HepG2 (cell line): ENCODE results near the gene EIF3L. TPM values are rescaled to one million over a fixed set of nuclear protein-coding genes. Genes with fewer than 3 reads are reported as not detected.

Experiments used
- CBX5 ChIP-seq: sonication (generic); formaldehyde crosslinking; IDR thresholded peaks from 2 replicates; pipeline ENCODE4 v1.4.0; 2020; ENCODE audit warnings: missing genetic modification reagents, borderline replicate concordance
- HIVEP1 ChIP-seq: sonication (generic); formaldehyde crosslinking; IDR thresholded peaks from 2 replicates; pipeline ENCODE4 v1.4.0; 2020; ENCODE audit warnings: mild to moderate bottlenecking, missing genetic modification reagents
- RBM22 ChIP-seq: fragments of 200-400 bp; formaldehyde crosslinking; optimal IDR thresholded peaks from 2 replicates; pipeline ENCODE3; 2017; ENCODE audit warnings: mild to moderate bottlenecking, low read length, moderate library complexity
- polyA plus RNA-seq, 8 experiments: library from polyadenylated mRNA; depleted of rRNA in 3 of 8; stranded (reverse) in 7 of 8; unstranded in 1 of 8; fragments of >200 nt; fragmentation: Illumina TruSeq in 4 of 8; extraction: Trizol in 4 of 8; gene quantifications; 2 replicates each; pipeline versions ENCODE4 v1.2.1 to v1.2.3, GENCODE V29; 2011 to 2016; ENCODE audit warnings: low read depth in 4 of 8, missing spikeins in 1 of 8, mixed read lengths in 1 of 8; ENCODE audit not compliant: insufficient read depth in 1 of 8
- total RNA-seq, 5 experiments: library from RNA; depleted of rRNA; stranded (reverse); fragments of >200 nt; fragmentation: Illumina TruSeq; extraction: Trizol; gene quantifications; 2 replicates each; pipeline ENCODE4 v1.2.3, GENCODE V29; 2016; ENCODE audit warnings: low read depth in 1 of 5
- TF ChIP-seq, protein P1 (sequence below), 2 experiments: fragments of 450-650 bp in 1 of 2; sonication (generic) in 1 of 2; formaldehyde crosslinking in 1 of 2; IDR thresholded peaks; 2 replicates each; pipeline versions ENCODE4 v1.6.1 to v1.8.0; 2016 to 2022; ENCODE audit warnings: antibody characterized with exemption in 1 of 2, mild to moderate bottlenecking in 1 of 2, missing genetic modification reagents in 1 of 2
- TF ChIP-seq, protein P2 (sequence below): sonication (generic); formaldehyde crosslinking; IDR thresholded peaks from 2 replicates; pipeline ENCODE4 v1.4.0; 2020; ENCODE audit warnings: missing genetic modification reagents, mild to moderate bottlenecking, borderline replicate concordance
- TF ChIP-seq, protein P3 (sequence below): sonication (generic); formaldehyde crosslinking; IDR thresholded peaks from 2 replicates; pipeline ENCODE4 v1.4.0; 2020; ENCODE audit warnings: missing genetic modification reagents

Gene EIF3L
- total and polyA plus RNA-seq, 2 of the 13 experiments (the other 11 are each of a cell fraction or from before 2014, with no cell fraction given) = 514 to 793 TPM

DNA sequence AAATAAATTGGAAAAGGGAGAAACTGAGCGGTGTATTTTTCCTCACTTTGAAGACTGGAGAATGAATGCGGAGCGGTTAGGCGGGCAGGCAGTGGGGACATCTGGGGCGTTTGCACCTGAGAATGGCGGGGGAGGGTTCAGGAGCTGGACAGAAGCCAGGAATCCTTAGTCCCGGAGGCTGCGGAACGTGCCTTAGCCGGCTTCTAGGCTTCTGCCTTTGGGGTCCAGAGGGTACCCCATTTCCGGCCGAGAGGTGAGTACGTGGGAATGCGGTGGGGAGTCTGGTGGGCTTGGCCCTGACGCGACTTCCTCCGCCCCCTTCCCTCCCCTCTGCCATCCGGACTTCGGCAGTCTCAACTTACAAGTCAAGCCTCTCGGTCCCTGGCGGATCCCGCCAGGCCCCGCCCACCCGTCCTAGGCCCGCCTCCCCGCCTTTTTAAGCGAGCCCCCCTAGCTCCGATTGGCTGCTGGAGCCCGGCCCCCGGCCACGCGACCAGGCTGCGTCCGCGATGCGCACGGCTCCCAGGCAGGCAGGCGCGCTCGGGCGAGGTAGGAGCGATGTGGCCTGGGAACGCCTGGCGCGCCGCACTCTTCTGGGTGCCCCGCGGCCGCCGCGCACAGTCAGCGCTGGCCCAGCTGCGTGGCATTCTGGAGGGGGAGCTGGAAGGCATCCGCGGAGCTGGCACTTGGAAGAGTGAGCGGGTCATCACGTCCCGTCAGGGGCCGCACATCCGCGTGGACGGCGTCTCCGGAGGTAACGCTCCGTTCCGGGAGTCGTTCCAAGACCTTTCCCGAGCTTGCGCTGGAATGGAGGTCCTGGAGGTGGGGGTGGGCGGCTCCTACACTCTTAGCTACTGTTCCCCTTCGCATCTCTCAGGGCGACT lies 41.6 kb upstream of the EIF3L start, which contains the start of gene GCAT (continued):
- TF ChIP-seq, protein P1, sequence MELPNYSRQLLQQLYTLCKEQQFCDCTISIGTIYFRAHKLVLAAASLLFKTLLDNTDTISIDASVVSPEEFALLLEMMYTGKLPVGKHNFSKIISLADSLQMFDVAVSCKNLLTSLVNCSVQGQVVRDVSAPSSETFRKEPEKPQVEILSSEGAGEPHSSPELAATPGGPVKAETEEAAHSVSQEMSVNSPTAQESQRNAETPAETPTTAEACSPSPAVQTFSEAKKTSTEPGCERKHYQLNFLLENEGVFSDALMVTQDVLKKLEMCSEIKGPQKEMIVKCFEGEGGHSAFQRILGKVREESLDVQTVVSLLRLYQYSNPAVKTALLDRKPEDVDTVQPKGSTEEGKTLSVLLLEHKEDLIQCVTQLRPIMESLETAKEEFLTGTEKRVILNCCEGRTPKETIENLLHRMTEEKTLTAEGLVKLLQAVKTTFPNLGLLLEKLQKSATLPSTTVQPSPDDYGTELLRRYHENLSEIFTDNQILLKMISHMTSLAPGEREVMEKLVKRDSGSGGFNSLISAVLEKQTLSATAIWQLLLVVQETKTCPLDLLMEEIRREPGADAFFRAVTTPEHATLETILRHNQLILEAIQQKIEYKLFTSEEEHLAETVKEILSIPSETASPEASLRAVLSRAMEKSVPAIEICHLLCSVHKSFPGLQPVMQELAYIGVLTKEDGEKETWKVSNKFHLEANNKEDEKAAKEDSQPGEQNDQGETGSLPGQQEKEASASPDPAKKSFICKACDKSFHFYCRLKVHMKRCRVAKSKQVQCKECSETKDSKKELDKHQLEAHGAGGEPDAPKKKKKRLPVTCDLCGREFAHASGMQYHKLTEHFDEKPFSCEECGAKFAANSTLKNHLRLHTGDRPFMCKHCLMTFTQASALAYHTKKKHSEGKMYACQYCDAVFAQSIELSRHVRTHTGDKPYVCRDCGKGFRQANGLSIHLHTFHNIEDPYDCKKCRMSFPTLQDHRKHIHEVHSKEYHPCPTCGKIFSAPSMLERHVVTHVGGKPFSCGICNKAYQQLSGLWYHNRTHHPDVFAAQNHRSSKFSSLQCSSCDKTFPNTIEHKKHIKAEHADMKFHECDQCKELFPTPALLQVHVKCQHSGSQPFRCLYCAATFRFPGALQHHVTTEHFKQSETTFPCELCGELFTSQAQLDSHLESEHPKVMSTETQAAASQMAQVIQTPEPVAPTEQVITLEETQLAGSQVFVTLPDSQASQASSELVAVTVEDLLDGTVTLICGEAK (IDR thresholded peaks at IDR 0.05) = no peak
- TF ChIP-seq, protein P1 (CRISPR knock-in tag; IDR thresholded peaks at IDR 0.05) = peak; percentile 16
- TF ChIP-seq HIVEP1 (no peak), CBX5 (CRISPR knock-in tag) (no peak), RBM22 (peak; percentile 87)
- TF ChIP-seq, protein P2, sequence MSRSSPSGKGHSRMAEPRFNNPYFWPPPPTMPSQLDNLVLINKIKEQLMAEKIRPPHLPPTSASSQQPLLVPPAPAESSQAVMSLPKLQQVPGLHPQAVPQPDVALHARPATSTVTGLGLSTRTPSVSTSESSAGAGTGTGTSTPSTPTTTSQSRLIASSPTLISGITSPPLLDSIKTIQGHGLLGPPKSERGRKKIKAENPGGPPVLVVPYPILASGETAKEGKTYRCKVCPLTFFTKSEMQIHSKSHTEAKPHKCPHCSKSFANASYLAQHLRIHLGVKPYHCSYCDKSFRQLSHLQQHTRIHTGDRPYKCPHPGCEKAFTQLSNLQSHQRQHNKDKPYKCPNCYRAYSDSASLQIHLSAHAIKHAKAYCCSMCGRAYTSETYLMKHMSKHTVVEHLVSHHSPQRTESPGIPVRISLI (CRISPR knock-in tag) = no peak
- TF ChIP-seq, protein P3, sequence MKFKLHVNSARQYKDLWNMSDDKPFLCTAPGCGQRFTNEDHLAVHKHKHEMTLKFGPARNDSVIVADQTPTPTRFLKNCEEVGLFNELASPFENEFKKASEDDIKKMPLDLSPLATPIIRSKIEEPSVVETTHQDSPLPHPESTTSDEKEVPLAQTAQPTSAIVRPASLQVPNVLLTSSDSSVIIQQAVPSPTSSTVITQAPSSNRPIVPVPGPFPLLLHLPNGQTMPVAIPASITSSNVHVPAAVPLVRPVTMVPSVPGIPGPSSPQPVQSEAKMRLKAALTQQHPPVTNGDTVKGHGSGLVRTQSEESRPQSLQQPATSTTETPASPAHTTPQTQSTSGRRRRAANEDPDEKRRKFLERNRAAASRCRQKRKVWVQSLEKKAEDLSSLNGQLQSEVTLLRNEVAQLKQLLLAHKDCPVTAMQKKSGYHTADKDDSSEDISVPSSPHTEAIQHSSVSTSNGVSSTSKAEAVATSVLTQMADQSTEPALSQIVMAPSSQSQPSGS (CRISPR knock-in tag) = no peak
